Endothelial cell of umbilical vein (primary cell): ENCODE data around the gene UPF2. TPM values are rescaled to one million over a fixed set of nuclear protein-coding genes. Genes with fewer than 3 reads are reported as not detected.

Source experiments
- BruUV-seq: library from RNA; stranded (reverse); fragments of 400-500 nt; replicated peaks from 2 replicates; lab custom pipeline; 2021; lab: Mats Ljungman, UMichigan
- CTCF ChIA-PET: fragments of 300-600, 350-600 bp; sonication (Branson Sonifier 250); formaldehyde crosslinking; loops from one replicate; lab custom pipeline; 2021; ENCODE audit warnings: antibody characterized with exemption, inconsistent platforms; lab: Charles Lee
- POLR2A ChIA-PET: fragments of 300-600, 350-600 bp; sonication (Branson Sonifier 250); formaldehyde crosslinking; loops from one replicate; lab custom pipeline; 2021; ENCODE audit warnings: antibody characterized with exemption, inconsistent platforms; lab: Charles Lee
- DNase-seq: peaks from one replicate; pipeline ENCODE4 v3.0.0-alpha.2; 2011; ENCODE audit warnings: low read depth, low spot score
- FAIRE-seq: peaks from 2 replicates; lab custom pipeline; 2011; peaks lifted over from hg19 to GRCh38; lab: Jason Lieb, UNC
- H2AFZ ChIP-seq: 2 replicates; pipeline ENCODE4 v1.6.0; 2012; ENCODE audit warnings: low read depth, low read length, control low read depth, inconsistent platforms
- H3K27ac ChIP-seq: 2 replicates; pipeline ENCODE4 v1.5.1; 2011; ENCODE audit warnings: low read depth, mild to moderate bottlenecking, control low read depth, low read length, moderate library complexity; ENCODE audit not compliant: insufficient read depth
- H3K27me3 ChIP-seq, 2 experiments: 2 replicates each; pipeline versions ENCODE4 v1.6.0 to v1.6.1; 2011; ENCODE audit warnings: low read length in 2 of 2, mixed read lengths in 1 of 2; ENCODE audit not compliant: control insufficient read depth in 2 of 2, insufficient read depth in 2 of 2
- H3K36me3 ChIP-seq, 2 experiments: 2 replicates in 1 of 2; 3 replicates in 1 of 2; pipeline ENCODE4 v1.5.1; 2011; ENCODE audit warnings: low read length in 2 of 2, mild to moderate bottlenecking in 1 of 2, moderate library complexity in 1 of 2; ENCODE audit not compliant: control insufficient read depth in 2 of 2, insufficient read depth in 2 of 2; ENCODE audit errors: extremely low read depth in 1 of 2
- H3K4me1 ChIP-seq: 3 replicates; pipeline ENCODE4 v1.5.1; 2011; ENCODE audit warnings: mild to moderate bottlenecking, low read length; ENCODE audit not compliant: control insufficient read depth, insufficient read depth; ENCODE audit errors: extremely low read depth
- H3K4me2 ChIP-seq: 2 replicates; pipeline ENCODE4 v1.6.1; 2011; ENCODE audit warnings: low read length, control low read depth, mixed read lengths; ENCODE audit not compliant: insufficient read depth
- H3K4me3 ChIP-seq, 3 experiments: fragments of 200-600 bp in 1 of 3; sonication (generic), shearing (Covaris generic) in 1 of 3; replicated peaks in 1 of 3; 2 replicates each; pipeline ENCODE4 v1.5.1; 2011 to 2016; ENCODE audit warnings: control low read depth in 3 of 3, low read length in 3 of 3, mild to moderate bottlenecking in 2 of 3, inconsistent platforms in 1 of 3, low read depth in 1 of 3, moderate library complexity in 1 of 3; ENCODE audit not compliant: insufficient read depth in 1 of 3
- H3K79me2 ChIP-seq: 2 replicates; pipeline ENCODE4 v1.6.0; 2012; ENCODE audit warnings: low read length, inconsistent platforms; ENCODE audit not compliant: control insufficient read depth, insufficient read depth
- H3K9ac ChIP-seq: replicated peaks from 2 replicates; pipeline ENCODE3; 2011; ENCODE audit warnings: low read length, control low read depth; ENCODE audit not compliant: insufficient read depth; ENCODE audit errors: extremely low read depth
- H3K9me1 ChIP-seq: replicated peaks from 3 replicates; pipeline ENCODE4 v1.6.0; 2011; ENCODE audit warnings: mild to moderate bottlenecking, low read length; ENCODE audit not compliant: control insufficient read depth, insufficient read depth; ENCODE audit errors: extremely low read depth
- H3K9me3 ChIP-seq: replicated peaks from 2 replicates; pipeline ENCODE4 v1.5.1; 2012; ENCODE audit warnings: low read length, inconsistent platforms; ENCODE audit not compliant: control insufficient read depth, insufficient read depth
- H4K20me1 ChIP-seq: replicated peaks from 2 replicates; pipeline ENCODE3; 2011; ENCODE audit warnings: mild to moderate bottlenecking, low read length; ENCODE audit not compliant: control insufficient read depth, insufficient read depth; ENCODE audit errors: extremely low read depth
- CTCF ChIP-seq, 2 donors: IDR thresholded peaks; 1 replicate in 1 of 2; 2 replicates in 1 of 2; pipeline ENCODE4 v1.5.1; 2011; ENCODE audit warnings: low read length in 2 of 2, mild to moderate bottlenecking in 2 of 2, moderate library complexity in 2 of 2, control low read depth in 1 of 2, inconsistent platforms in 1 of 2, low read depth in 1 of 2; ENCODE audit not compliant: insufficient read depth in 1 of 2; ENCODE audit errors: extremely low read depth in 1 of 2
- EZH2 ChIP-seq: IDR thresholded peaks from 2 replicates; pipeline ENCODE4 v1.6.1; 2012; ENCODE audit warnings: borderline replicate concordance, low read depth, mild to moderate bottlenecking, moderate library complexity, low read length, inconsistent platforms; ENCODE audit not compliant: severe bottlenecking
- GATA2 ChIP-seq: IDR thresholded peaks from 2 replicates; pipeline ENCODE4 v1.7.0; 2011; ENCODE audit warnings: low read depth, mild to moderate bottlenecking, moderate library complexity, mixed read lengths, low read length; ENCODE audit not compliant: insufficient read length, insufficient read depth
- JUN ChIP-seq: IDR thresholded peaks from 2 replicates; pipeline ENCODE4 v1.6.1; 2011; ENCODE audit warnings: borderline replicate concordance, low read depth; ENCODE audit not compliant: insufficient read length, insufficient read depth
- MAX ChIP-seq: IDR thresholded peaks from 2 replicates; pipeline ENCODE4 v1.6.1; 2011; ENCODE audit not compliant: insufficient read depth, insufficient read length
- MYC ChIP-seq: IDR thresholded peaks from one replicate; pipeline ENCODE4 v1.6.1; 2011; ENCODE audit warnings: mild to moderate bottlenecking, low read depth, low read length
- POLR2A ChIP-seq: IDR thresholded peaks from 2 replicates; pipeline ENCODE4 v1.6.1; 2012; ENCODE audit warnings: low read depth, mild to moderate bottlenecking, control low read depth, low read length
- POLR2AphosphoS5 ChIP-seq: IDR thresholded peaks from 2 replicates; pipeline ENCODE4 v1.6.1; 2012; ENCODE audit warnings: low read depth, mild to moderate bottlenecking, control low read depth, low read length, moderate library complexity; ENCODE audit not compliant: insufficient read depth
- dilution Hi-C: fragments of 300-500 bp; cut with MboI; formaldehyde crosslinking; loops from one replicate; pipeline ENCODE4 v1.15.0; 2019; ENCODE audit warnings: low sequenced_read_pairs; ENCODE audit not compliant: extremely low pct_ligation_motif_present
- intact Hi-C: fragments of 100-400 bp; cut with micrococcal nuclease; formaldehyde crosslinking; loops from one replicate; pipeline ENCODE4 v1.10.0; 2022
- polyA plus RNA-seq, 4 experiments: library from polyadenylated mRNA; depleted of rRNA in 3 of 4; stranded (reverse) in 3 of 4; unstranded in 1 of 4; fragments of >200 nt; gene quantifications; 2 replicates each; pipeline versions ENCODE4 v1.2.1 to v1.2.3, GENCODE V29; 2011 to 2012; ENCODE audit warnings: missing spikeins in 1 of 4
- total RNA-seq: library from RNA; stranded (reverse); gene quantifications from 2 replicates; pipeline ENCODE4 v1.2.3, GENCODE V29; 2021

Gene UPF2
- total and polyA plus RNA-seq, 2 donors (not counting 3 experiments of a cell fraction or from before 2014, with no cell fraction given), result 4.8 to 27.7 TPM

GRCh38 chr10:11871466-11871865 is 171.1 kb downstream of the UPF2 start:
- Histone ChIP-seq H3K36me3 (peaks cover 0 to 3% of the 10 kb centered on the region in 2 experiments), H3K4me1 (peaks cover 29% of the 10 kb centered on the region), H3K79me2 (no peaks in the 10 kb centered on the region), H3K4me2 (peak overlapping the region; percentile 70), H4K20me1 (no peaks in the 10 kb centered on the region), H2AFZ (peak overlapping the region; percentile 24), H3K27ac (peak overlapping the region; percentile 75), H3K9me1 (no peaks in the 10 kb centered on the region), H3K4me3 (peak overlapping the region in 1 of 3 experiments; percentile 11), H3K9me3 (no peaks in the 10 kb centered on the region), H3K27me3 (no peaks in the 10 kb centered on the region), H3K9ac (peak overlapping the region; percentile 25)
- DNase-seq, result peak; percentile 73
- ChIA-PET POLR2A (no interaction called here), CTCF (interaction anchor here (1.5 kb wide), 1 partner anchor 115 kb away, joined by 3 read pairs; no protein-coding TSS in a partner anchor)
- intact Hi-C loops, result loop anchor here (2.0 to 5.0 kb wide), 2 partner anchors 49 to 74 kb away; partner anchors contain the start of gene PROSER2
- dilution Hi-C loops, result no loop called here
- BruUV-seq, result no TSS peak
- TF ChIP-seq POLR2A (no peak), MAX (no peak), MYC (no peak)
- FAIRE-seq, result peak; percentile 90

GRCh38 chr10:11870900-11871400 is 171.7 kb downstream of the UPF2 start:
- Histone ChIP-seq H3K4me1 (peaks cover 29% of the 10 kb centered on the region), H4K20me1 (no peaks in the 10 kb centered on the region), H3K79me2 (no peaks in the 10 kb centered on the region), H3K9me3 (no peaks in the 10 kb centered on the region), H3K27me3 (no peaks in the 10 kb centered on the region), H3K27ac (peak overlapping the region; percentile 75), H3K36me3 (peaks cover 0 to 3% of the 10 kb centered on the region in 2 experiments), H2AFZ (no peak overlapping the region), H3K9ac (peak overlapping the region; percentile 25), H3K4me3 (no peak overlapping the region), H3K9me1 (no peaks in the 10 kb centered on the region), H3K4me2 (peak overlapping the region; percentile 70)
- no TSS peak for BruUV-seq
- DNase-seq, result no peak
- no peak for TF ChIP-seq MYC
- TF ChIP-seq JUN, result no peak
- TF ChIP-seq MAX, result no peak
- no peak for TF ChIP-seq CTCF (IDR thresholded peaks at IDR 0.05; ENCODE audit: extremely low read depth in 1 of 2, insufficient read depth in 1 of 2, low read depth in 1 of 2, low read length in 2 of 2)
- no peak for TF ChIP-seq POLR2AphosphoS5
- no peak for TF ChIP-seq EZH2
- TF ChIP-seq GATA2, result no peak
- no peak for FAIRE-seq
- ChIA-PET POLR2A (no interaction called here), CTCF (no interaction called here)
- dilution Hi-C loops (no loop called here), intact Hi-C loops (loop anchor here (2.0 to 5.0 kb wide), 2 partner anchors 48 to 74 kb away; partner anchors contain the start of gene PROSER2)
